Right kidney (tissue), 1 donor: Measurements from ENCODE around the gene OSBP2.
A peak's percentile ranks its signal among the peaks of the same experiment; 100 is the strongest.

Experiments
- DNase-seq: peaks from one replicate; pipeline ENCODE4 v3.0.0-alpha.2; 2016

The OSBP2 gene

GRCh38 chr22:30810105-30810504, 115.4 kb downstream of the OSBP2 start:
- no peak for DNase-seq

- DNase-seq, result no peak
These were observed 119.3 kb downstream of the OSBP2 start for GRCh38 chr22:30813936-30814335.

GRCh38 chr22:30816413-30816812, 121.7 kb downstream of the OSBP2 start:
- no peak for DNase-seq

- no peak for DNase-seq
These were observed 126.7 kb downstream of the OSBP2 start for GRCh38 chr22:30821381-30821780.

GRCh38 chr22:30821863-30822215, 127.2 kb downstream of the OSBP2 start:
- DNase-seq, result no peak

GRCh38 chr22:30822216-30823014, 127.7 kb downstream of the OSBP2 start:
- DNase-seq, result peak; percentile 55

- no peak for DNase-seq
These were observed 128.3 kb downstream of the OSBP2 start for GRCh38 chr22:30823015-30823370.

GRCh38 chr22:30824096-30824495, 129.4 kb downstream of the OSBP2 start:
- DNase-seq, result no peak

- DNase-seq, result no peak
These were observed 130.0 kb downstream of the OSBP2 start for GRCh38 chr22:30824711-30825110.

- no peak for DNase-seq
These were observed 131.2 kb downstream of the OSBP2 start for GRCh38 chr22:30825711-30826505.

GRCh38 chr22:30826670-30827355, 132.1 kb downstream of the OSBP2 start:
- DNase-seq, result no peak

- no peak for DNase-seq
These were observed 133.0 kb downstream of the OSBP2 start for GRCh38 chr22:30827646-30828045.

GRCh38 chr22:30828187-30829155, 133.8 kb downstream of the OSBP2 start:
- DNase-seq, result no peak

GRCh38 chr22:30829901-30830550, 135.4 kb downstream of the OSBP2 start:
- DNase-seq, result no peak

GRCh38 chr22:30830907-30831306, 136.2 kb downstream of the OSBP2 start:
- no peak for DNase-seq

- no peak for DNase-seq
These were observed 137.8 kb downstream of the OSBP2 start for GRCh38 chr22:30832407-30832987.

- no peak for DNase-seq
These were observed 138.6 kb downstream of the OSBP2 start for GRCh38 chr22:30833322-30833721.

- DNase-seq, result no peak
These were observed 142.9 kb downstream of the OSBP2 start for GRCh38 chr22:30837531-30837930.

GRCh38 chr22:30838111-30838510, 143.4 kb downstream of the OSBP2 start:
- DNase-seq, result no peak

- DNase-seq, result no peak
These were observed 146.6 kb downstream of the OSBP2 start for GRCh38 chr22:30841273-30841672.

- DNase-seq, result no peak
These were observed 148.6 kb downstream of the OSBP2 start for GRCh38 chr22:30843245-30843644.
